ENCODE results near the gene SIN3A. TPM values are rescaled to one million over a fixed set of nuclear protein-coding genes. Genes with fewer than 3 reads are reported as not detected.

Gene SIN3A
- total RNA-seq: 25.5 and 29.3 TPM in 2 replicates

GRCh38 chr15:75451674-75452363 is at the start of gene SIN3A:
TSS of gene SIN3A (minus strand) at chr15:75451690. CDS start at chr15:75430375, 21,315 bp downstream.

DNA sequence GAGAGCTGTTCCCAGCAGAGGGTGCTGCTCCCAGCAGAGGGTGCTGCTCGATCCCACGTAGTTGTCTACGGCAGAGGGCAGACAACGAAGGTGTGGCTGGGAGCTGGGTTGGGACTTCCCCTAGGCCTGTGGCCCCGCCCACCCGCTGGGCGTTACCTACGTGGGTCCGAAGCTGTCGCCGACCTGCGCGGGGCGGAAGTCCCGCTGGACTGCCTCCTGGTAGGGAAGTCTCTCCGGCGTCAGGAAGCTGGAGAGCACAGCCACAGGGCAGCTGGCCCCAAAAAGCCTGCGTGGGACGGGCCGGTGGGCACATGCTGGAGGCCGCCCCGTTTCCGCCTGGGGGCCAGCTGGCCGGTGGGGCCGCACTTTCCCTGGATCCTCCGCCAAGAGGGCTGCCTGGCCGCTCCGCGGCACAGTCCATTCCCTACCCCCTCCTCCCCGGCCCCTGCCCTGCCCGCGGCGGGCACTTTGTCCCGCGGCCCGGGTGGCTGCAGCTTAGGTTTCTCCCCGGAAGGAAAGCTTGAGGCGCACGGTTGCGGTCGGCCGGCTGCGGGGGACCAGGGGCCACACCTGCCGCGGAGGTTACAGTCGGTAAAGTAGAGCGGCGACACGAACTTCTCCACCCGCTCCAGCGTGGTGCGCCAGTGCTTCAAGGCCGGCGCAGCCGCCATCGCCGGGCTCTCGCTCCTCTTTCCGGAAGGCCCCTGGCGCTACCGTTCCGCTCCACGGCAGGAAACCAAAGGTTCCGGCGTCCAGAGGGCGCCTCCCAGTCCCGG is 83.4 kb downstream of the SIN3A start, which contains the start of gene MAN2C1:
Gene MAN2C1, minus strand, starts transcription at position 695 of the 776 bp plus-strand sequence. Its CDS starts 24 bp downstream, at position 671.

GRCh38 chr15:75346796-75347221 is 104.7 kb downstream of the SIN3A start, which contains the start of gene NEIL1:
TSS of gene NEIL1 (plus strand) at chr15:75347039. CDS start at chr15:75348906, 1,867 bp downstream.

DNA sequence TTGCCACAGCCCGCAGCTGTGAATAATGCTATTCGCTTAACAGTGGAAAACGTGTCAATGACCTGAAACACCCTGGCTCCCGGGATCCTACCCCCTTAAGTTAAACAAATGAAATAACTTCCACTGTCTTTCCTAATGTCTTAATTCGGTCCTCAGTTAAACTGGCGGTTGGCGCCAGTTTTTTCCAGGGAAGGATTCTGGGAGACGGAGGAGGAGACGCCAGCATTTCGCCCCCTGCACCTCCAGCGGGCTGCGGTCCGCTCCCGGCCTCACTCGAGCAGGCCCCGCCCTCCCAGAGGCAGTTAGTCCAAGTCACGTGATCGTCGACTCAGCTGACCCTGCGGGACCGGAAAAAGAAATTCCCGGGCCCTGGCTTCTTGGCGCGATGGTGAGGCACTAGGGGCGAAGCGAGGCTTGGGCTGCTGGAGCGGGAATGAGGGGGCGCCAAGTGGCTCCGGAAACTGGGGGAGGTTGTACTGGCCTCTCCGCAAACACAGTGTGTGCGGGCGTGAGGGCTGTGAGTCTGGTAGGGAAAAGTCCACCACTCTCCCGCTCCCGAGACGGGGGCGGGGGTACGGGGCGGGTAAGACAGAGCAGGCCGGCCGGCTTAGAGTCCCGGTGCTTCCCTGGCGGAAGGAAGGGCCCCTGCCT is 115.7 kb downstream of the SIN3A start, which contains the start of gene COMMD4:
Gene COMMD4, plus strand, starts transcription at position 359 of the 651 bp plus-strand sequence. Its CDS starts 27 bp downstream, at position 386.

Other genes with a start within 250 kb of the SIN3A start
- gene C15orf39, start 249.8 kb downstream of the SIN3A start, total RNA-seq: 6.3 and 8.6 TPM in 2 replicates
- gene GOLGA6C, start 193.4 kb downstream of the SIN3A start, total RNA-seq: not detected in 2 replicates
- not detected in 2 replicates for gene GOLGA6D, start 168.9 kb downstream of the SIN3A start, total RNA-seq
- 30.3 and 40.2 TPM in 2 replicates for gene COMMD4, start 115.6 kb downstream of the SIN3A start, total RNA-seq
- 3.8 and 6.9 TPM in 2 replicates for gene NEIL1, start 104.7 kb downstream of the SIN3A start, total RNA-seq
- 113 and 184 TPM in 2 replicates for gene MAN2C1, start 83.1 kb downstream of the SIN3A start, total RNA-seq
- 27.6 and 34.4 TPM in 2 replicates for gene PTPN9, start 127.6 kb upstream of the SIN3A start, total RNA-seq
- gene SNUPN, start 174.0 kb upstream of the SIN3A start, total RNA-seq: 27.9 and 33.1 TPM in 2 replicates
- gene IMP3, start 188.5 kb upstream of the SIN3A start, total RNA-seq: 70.4 and 81.4 TPM in 2 replicates
- 52.8 and 55.1 TPM in 2 replicates for gene SNX33, start 196.2 kb upstream of the SIN3A start, total RNA-seq